Subcutaneous adipose tissue (tissue), 4 donors: ENCODE results near the gene PRPF40A. TPM values are rescaled to one million over a fixed set of nuclear protein-coding genes. Genes with fewer than 3 reads are reported as not detected.

ENCODE experiments used
- total RNA-seq, 4 donors: library from RNA; depleted of rRNA; stranded (reverse); fragments of >200 nt; gene quantifications; one replicate each; pipeline ENCODE4 v1.1.0, GENCODE V29; 2016
- TF ChIP-seq, protein P1 (sequence below): fragments of 450-650 bp; IDR thresholded peaks from one replicate; pipeline ENCODE4 v1.5.1; 2016; ENCODE audit warnings: low read depth, mild to moderate bottlenecking, control low read depth, antibody characterized with exemption, moderate library complexity

Gene PRPF40A
- total RNA-seq, 4 donors from 2014 or later: 66.7 to 84.5 (median 77.5) TPM

DNA sequence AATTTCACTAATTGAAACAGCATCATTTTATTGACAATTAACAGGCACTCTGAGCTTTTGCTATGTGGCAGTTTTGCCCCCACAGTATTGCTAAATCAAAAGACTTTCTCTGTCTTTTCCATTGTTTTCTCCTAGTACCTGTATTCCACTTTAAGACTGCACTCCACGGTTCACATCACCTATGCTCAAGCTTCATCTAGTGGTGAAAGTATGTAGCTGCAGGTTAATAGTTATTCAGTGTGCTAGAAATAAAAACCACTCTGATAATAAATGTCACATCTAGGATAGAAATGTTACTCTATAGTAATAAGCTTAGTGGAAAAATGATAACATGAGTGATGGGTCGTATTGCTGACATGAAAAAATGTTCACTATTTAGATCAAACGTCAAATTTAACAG lies 25.7 kb upstream of the PRPF40A start:
- TF ChIP-seq, protein P1, sequence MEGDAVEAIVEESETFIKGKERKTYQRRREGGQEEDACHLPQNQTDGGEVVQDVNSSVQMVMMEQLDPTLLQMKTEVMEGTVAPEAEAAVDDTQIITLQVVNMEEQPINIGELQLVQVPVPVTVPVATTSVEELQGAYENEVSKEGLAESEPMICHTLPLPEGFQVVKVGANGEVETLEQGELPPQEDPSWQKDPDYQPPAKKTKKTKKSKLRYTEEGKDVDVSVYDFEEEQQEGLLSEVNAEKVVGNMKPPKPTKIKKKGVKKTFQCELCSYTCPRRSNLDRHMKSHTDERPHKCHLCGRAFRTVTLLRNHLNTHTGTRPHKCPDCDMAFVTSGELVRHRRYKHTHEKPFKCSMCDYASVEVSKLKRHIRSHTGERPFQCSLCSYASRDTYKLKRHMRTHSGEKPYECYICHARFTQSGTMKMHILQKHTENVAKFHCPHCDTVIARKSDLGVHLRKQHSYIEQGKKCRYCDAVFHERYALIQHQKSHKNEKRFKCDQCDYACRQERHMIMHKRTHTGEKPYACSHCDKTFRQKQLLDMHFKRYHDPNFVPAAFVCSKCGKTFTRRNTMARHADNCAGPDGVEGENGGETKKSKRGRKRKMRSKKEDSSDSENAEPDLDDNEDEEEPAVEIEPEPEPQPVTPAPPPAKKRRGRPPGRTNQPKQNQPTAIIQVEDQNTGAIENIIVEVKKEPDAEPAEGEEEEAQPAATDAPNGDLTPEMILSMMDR: no peak

- TF ChIP-seq, protein P1: no peak
These were observed 23.6 kb upstream of the PRPF40A start for GRCh38 chr2:152740743-152741328.

- TF ChIP-seq, protein P1: no peak
These were observed 21.2 kb upstream of the PRPF40A start for GRCh38 chr2:152738438-152738837.

- TF ChIP-seq, protein P1: no peak
These were observed 13.5 kb upstream of the PRPF40A start for GRCh38 chr2:152730591-152731333.

GRCh38 chr2:152729844-152730243 lies 12.6 kb upstream of the PRPF40A start:
- TF ChIP-seq, protein P1: no peak

- TF ChIP-seq, protein P1: no peak
These were observed 6.7 kb upstream of the PRPF40A start for GRCh38 chr2:152723918-152724317.

GRCh38 chr2:152720794-152721193 lies 3.5 kb upstream of the PRPF40A start:
- TF ChIP-seq, protein P1: no peak
